HCEC 1CT (cell line): ENCODE measurements around the gene FADS6.
A peak's percentile ranks its signal among the peaks of the same experiment; 100 is the strongest.
"Not testable (repeated sequence)": the region's sequence is repeated elsewhere in the genome, so short reads cannot be mapped to it uniquely, and the experiment has no call there.

Source experiments
- DNase-seq: peaks from one replicate; pipeline ENCODE4 v3.0.0-alpha.2; 2017

FADS6 gene

DNA sequence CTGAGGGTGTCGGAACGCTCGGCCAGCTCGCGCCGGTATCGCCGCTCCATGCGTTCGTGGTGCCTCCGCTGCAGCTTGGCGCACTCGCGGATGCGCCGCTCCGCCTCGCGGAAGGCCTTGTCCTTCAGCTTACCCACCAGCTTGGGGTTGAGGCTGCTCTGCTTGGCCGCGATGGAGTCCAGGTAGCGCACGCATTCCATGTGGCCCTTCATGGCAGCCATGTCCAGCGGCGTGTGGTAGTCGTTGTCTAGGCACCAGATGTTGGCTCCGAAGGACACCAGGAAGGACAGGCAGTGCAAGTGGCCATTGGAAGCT, 26.8 kb upstream of the FADS6 start:
- DNase-seq, result no peak

DNA sequence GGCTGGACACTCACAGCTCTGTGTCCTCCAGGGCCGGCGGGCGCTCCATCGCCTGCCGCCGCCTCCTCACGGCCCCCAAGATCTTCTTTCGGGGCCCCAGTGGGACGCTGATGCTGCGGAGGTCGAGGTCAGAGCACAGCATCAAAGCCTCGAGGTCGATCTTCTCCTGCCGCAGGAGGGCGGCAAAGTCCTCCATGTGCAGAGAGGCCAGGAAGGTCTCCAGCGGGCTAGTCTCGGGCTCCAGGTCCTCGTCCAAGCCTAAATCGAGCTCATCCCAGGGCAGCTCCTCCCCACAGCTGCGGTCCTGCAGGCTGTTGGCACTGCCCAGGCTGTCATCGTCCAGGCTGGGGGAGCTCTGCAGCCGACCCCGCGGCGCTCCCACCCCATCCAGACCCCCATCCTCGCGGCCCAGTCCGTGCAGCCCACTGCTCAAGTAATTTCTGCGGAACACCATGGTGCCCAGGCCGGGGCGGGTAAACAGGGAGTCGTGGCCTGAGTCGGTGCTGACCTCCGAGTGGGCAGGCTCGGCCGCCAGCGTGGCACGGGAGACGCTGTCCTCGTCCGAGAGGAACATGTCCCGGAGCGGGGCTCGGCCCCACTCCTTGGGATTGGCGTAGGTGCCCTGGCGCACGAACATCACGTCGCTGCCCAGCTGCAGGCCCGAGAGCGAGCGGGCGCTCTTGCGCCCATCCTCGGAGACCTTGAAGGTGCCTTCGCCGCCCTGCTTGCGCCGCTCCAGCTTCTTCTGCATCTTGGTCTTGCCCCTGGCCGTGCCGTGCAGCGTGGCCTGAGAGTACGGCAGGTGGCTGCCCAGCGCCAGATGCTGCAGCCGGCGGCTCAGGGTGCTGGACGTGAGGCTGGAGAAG, 26.2 kb upstream of the FADS6 start:
- DNase-seq, result peak; percentile 36

DNA sequence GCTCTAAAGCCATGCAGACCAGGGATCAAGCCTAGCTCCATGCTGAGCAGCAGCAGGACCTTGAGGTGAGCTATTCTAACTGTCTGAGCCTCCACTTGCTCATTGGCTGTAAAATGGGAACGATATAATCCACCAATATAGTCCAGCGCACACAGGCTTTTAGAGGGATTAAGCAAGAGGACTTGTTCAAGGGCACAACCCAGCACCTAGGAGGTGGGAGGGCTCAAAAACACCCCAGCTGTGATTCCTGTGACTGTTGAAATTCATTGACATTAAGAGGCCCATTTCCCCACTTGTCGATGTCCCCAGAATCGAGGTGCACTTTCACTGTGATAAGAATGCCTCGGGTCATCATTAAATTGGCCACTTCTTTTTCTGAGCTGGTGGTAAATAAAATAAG, 25.5 kb upstream of the FADS6 start:
- no peak for DNase-seq

DNA sequence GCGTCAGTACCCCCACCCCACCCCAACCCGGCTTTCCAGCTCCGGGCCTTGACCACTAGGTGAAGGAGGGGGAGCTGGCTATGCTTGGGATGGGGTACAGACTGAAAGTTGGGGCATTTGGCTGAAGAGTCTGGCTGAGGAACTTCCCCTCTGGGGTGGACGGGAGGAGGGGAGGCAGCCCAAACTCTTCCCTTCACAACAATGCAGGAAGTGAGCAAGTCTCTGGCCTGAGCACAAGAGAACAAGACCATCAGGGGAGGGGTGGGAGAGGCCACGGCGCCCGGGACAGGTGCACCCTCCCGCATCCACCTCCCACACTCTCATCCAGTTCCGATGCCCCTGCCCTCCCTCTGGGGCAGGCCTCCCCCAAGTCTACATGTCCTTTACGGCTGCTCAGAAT, 24.0 kb upstream of the FADS6 start:
- DNase-seq, result no peak

DNA sequence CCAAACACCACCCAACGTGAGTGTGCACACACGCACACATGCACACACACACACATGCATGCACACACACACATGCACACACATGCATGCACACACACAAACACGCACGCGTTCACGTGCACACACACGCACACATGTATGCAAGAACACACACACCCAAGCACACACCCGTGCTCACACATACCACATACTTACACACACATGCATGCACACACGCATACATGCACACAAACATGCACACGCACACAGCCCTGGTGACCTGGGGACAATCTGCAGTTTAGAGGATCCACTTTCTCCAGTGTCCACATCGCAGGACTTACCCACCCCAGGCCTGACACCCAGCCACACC, 23.4 kb upstream of the FADS6 start:
- no peak for DNase-seq

DNA sequence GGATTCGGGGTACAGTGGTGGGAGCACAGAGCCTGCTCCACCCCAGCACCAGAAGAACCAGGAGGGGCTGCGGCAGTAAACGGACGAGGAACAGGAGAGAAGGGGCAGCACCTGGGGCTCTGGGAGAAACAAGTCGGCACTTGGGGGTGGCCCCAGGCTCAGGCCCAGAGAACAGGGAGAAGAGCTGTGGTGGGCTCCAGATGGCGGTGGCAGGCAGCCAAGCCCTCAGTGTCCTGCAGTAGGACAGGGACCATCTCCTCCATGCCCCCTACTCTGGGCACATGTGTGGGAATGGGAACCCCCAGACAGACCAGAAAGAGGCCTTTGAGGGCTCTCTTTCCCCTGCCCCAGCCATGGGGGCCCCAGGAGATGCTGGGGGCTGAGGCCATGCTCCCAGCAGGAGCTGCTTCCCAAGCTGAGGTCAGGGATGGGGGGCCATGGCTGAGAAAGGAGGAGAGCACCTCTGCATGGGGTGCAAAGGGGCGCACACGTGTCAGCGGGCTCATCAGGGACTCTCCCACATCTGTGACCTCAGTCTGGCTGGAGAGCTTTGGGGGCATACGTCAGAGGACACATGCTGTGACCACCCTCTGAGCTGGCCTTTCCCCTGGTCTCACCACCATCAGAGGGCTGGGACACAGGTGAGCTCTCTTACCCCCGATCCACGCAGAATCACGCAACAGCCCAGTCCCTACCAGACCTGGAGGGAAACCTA, 22.9 kb upstream of the FADS6 start:
- DNase-seq, result no peak

DNA sequence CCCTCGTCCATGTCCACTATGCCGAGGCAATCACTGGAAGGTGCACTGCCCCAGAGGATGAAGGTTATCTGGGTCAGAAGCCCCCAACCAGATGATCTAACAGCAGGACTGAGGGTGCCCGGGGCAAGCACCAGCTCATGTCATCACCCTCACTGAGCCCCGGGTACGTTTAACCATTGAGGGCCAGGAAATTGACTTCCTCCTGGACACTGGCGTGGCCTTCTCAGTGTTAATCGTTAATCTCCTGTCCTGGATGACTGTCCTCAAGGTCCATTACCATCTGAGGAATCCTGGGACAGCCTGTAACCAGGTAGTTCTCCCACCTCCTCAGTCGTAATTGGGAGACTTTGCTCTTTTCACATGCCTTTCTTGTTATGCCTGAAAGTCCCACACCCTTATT, 18.0 kb upstream of the FADS6 start:
- not testable (repeated sequence) for DNase-seq

DNA sequence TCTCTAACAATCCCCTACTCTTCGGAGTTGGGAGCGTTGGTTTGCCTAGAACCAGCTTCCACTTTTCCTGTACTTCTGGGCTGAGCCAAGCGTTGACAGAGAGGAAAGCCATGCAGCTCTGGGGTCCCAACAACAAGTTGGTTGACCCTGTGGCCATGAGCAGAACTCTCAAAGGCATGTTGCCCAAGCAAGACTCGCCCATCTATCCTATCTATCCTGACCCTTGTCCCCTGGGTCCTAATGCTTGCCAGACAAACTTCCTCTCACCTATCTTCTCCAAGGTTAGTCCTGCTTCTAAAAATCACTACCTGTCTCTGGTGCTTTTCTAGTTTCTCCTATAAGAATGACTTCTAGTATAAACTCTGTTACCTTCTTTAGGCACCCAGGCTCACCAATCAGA, 15.7 kb upstream of the FADS6 start:
- not testable (repeated sequence) for DNase-seq

DNA sequence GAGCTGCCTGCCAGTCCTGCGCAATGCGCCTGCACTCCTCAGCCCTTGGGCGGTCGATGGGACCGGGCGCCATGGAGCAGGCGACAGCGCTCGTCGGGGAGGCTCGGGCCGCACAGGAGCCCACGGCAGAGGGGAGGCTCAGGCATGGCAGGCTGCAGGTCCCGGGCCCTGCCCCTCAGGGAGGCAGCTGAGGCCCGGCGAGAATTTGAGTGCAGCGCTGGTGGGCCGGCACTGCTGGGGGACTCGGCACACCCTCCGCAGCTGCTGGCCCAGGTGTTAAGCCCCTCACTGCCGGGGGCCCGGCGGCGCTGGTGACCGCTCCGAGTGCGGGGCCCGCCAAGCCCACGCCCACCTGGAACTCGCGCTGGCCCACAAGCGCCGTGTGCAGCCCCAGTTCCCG, 13.6 kb upstream of the FADS6 start:
- DNase-seq, result no peak

DNA sequence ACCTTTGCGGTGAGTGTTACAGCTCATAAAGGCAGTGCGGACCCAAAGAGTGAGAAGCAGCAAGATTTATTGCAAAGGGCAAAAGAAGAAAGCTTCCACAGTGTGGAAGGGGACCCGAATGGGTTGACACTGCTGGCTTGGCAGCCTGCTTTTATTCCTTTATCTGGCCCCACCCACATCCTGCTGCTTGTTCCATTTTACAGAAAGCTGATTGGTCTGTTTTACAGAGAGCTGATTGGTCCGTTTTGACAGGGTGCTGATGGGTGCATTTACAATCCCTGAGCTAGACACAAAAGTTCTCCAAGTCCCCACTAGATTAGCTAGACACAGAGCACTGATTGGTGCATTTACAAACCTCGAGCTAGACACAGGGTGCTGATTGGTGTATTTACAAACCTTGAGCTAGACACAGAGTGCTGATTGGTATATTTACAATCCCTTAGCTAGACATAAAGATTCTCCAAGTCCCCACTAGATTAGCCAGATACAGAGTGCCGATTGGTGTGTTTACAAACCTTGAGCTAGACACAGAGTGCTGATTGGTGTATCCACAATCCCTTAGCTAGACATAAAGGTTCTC, 12.9 kb upstream of the FADS6 start:
- DNase-seq, result not testable (repeated sequence)

DNA sequence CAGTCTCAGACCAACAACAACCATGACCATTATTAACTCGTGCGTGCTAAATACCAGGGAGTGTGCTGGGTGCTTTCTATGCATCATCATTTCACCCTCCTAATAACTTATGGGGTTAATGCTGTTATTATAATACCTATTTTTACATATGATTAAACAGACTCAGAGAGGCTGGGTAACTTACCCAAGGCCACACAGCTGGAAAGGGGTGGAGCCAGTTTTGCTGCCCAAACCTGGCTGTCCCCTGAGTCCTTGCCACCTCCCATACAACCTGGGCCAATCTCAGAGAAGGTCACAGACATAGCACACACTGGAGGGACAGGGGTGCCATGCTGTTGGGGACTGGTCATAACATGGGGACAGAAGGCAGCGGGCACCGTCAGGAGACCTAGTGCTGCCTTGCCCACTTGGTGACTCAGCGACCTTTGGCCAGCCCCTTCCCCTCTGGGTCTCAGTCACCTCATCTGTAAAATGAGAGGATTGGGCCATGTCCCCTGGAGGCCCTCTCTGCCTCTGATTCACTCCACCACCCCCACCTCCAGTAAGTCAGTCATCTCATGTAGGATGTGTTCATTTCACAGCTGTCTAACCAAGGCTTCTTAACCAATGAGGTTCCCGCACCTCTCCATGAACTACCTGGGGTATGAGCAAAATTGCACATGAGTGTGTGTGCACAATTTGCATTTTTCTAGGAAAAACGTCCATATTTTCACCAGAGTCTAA, 11.4 kb upstream of the FADS6 start:
- no peak for DNase-seq

DNA sequence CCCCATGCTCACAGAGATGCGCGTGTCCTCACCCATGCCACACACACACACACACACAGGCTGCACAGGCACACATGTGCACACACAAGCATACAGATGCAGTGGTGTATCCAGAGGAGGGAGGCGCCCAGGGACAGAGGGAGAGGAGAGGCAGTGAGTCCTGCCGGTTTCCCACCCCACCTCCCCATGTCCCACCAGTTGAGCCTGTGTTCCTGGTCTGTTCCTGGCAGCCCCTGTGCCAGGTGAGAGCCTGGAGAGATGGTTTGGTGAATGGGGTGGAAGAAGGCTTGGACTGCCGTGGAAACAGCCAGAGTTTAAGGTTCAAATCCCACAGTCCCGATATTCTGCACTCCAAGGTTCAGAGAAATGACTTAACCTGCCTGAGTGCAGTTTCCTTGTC, 10.2 kb upstream of the FADS6 start:
- DNase-seq, result no peak

DNA sequence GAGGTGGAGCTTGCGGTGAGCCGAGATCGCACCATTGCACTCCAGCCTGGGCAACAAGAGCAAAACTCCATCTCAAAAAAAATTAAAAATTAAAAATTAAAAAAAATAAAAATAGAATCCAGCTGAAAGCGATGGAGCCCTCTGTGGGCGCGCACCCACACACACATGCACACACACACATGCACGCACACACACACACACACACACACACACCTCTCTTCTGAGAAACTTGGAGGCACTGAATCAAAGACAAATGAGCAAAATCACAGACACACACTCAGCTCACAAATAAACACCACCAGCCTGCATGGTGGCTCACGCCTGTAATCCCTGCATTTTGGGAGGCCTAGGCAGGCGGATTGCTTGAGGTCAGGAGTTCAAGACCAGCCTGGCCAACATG, 9.6 kb upstream of the FADS6 start:
- DNase-seq, result no peak

DNA sequence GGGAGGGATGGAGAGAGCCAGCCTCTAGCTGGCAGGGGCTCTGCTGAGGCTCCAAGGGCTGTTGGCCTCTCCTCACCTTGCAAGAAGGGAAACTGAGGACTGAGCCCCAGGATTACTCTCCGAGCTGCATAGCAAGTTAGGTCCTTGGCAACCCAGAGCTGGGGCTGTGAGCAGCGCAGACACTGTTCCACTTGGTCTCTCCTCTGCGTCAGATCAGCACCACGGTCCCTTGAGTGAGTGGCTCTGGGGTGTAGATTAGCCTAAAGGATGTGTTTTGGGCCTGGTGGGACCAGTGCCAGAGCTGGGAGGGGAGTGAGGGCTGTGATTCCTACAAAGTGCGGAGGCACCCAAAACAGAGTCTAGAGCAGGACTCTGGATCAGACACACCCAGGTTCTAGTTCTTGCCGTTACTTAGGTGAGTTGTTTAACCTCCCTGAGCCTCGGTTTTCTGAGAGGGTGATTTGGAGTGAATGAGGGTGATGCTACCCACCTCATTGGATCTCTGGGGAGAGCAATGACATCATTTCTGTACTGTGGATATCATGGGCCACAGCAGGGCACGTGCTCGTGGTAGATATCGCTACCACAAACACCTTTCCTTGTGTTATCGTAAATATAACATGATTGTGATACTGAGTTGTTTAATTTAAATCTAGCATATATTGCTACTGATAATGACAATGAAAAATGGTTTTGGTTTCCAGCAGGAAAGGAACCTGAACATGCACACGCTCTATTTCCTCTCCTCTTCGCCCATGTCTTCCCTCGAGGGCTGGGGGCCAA, 8.1 kb upstream of the FADS6 start:
- DNase-seq, result no peak

DNA sequence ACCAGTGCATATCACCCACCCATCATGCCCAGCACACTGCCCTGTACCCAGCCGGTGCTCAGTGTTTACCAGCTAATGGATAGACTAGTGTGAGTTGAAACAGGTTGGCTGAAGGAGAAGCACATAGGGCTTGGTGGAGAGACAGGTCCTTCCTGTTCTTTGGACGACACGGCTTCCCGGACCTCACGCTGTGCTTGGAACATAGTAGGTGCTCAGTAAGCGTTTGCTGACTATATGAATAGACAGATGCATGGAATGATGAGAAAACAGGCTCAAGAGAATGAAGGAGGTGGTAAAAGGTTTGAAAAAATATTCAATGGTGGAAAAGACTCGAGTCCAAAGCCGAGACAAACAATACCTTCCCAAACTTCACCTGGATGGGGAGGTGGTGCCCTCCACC, 6.8 kb upstream of the FADS6 start:
- DNase-seq, result no peak

DNA sequence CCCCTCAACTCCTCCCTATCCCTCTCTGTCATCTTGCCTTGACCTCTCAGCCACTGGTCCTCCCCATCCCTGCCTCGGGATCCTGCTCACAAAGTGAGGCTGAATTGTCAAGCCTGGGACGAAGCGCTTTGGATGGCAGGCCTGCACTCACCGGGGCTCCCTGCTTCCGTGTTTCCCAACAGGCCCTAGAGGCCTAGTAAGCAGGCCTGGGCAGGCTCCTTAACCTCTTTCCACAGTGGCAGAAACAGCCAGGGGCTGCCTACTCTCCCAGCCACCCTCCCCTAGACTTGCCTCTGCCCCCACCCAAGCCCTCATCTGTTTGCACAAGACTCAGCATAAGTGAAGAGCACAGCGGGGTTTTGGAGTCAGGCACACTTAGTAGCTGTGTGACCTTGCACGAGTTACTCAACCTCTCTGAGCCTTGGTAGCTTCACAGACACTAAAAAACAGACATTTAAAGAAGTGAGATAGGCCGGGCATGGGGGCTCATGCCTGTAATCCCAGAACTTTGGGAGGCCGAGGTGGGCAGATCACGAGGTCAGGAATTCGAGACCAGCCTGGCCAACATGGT, 5.0 kb upstream of the FADS6 start:
- DNase-seq, result no peak

DNA sequence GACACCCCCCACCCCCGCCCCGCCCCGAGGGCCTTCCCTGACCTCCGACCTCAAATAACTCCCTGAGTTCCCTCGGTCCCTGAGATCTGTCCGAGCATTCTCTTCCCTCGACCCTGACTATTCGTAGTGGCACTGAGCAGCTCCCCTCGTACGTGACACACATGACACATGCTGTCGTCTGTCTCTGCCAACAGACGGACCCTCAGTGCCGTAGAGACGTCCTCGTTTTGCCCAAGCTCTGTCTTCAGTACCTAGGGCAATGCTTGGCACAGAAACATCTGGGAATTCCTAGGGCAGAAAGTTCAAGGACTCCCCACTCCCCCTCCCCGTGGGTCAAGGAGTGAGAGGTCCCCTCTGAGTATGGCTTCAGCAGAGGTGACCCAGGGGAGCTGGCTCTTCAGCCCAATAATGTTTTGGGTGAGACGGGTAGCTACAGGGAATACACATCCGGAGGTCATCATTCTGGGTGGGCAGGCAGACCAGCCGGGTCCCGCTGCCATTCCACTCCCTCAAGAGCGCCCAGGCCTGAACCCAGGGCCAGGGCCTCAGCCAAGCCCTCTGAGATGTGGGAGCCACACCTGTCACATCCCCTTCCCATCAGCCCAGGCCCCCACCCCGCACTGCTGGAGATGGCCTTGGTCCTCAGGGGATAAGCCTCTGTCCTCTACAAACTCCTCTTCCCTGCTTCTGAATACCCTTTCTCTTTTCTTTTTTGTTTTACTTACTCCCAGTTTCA, 671 bp upstream of the FADS6 start:
- no peak for DNase-seq

DNA sequence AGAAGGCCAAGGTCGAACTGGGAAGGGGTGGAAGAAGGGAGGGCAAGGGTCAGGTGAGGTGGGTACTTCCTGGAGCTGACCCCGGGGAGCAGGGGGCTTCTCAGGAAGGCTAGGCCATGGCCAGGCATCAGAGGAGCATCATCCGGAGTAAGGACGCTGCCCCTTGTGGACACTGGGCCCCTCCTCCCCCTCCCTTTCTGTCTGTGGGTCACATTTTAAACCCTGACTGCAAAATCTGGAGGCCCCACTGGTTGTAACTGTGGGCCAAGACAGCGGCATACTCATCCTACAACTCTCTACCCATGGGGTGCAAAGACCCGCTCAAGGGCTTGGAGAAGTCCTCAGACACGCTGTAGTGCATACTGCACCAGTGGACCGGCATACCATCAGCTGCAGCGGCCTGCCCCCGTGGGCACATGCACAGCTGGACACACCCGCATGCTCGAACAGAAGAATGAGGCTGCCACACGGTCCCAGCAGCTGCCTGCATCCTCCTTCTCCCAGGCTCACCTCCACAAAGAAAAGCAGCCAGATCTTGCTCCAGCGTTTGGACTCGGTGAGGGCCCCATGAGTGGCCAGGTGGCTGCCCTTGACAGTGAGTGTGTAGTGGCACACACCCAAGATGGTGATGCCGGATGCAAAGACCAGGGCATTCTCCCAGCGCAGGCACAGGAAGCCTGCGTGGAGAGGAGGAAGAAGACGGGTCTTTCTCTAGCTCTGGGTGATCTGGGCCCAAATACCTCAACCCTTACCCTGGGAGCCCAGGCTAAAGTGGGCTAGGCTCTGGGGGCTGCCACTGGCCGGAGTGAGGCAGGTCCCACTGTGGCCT, 1.2 kb downstream of the FADS6 start:
- no peak for DNase-seq

DNA sequence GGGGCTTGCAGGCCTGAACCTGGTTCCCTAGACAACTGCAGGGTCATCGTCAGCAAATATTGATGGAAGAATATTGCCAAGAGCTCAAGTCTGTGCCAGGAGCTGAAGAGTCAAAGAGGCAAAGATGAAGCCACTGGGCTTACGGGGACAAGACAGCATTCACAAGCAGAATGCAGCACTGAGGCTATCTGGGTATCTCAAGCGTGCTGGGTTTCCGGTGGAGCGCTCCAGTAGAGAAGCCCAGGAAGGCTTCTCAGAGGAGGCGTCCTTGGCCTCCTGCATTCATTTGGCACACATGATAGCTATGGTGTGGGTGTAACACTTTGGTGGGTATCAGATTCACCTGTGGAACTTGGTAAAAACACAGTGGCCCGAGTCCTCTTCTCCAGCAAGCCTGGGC, 2.9 kb downstream of the FADS6 start:
- no peak for DNase-seq

DNA sequence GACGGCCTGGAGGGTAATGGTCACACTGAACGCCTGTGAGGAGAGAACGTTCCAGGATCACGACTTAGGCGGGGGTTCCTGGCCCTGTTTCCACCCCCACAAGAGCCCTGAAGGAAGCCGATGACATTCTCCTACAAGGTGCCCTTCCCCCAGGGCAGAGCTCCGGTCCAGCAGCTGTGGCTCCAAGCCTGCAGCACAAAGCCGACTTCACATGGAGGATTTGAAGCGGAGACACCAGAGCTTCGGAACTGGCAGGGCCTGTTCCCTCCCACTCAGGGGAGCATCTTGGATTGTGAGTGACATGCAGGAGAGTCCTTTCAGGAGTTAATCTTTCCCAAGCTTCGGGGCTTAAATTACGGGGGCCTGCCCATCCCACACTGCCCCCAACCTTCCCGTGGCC, 5.0 kb downstream of the FADS6 start:
- DNase-seq, result no peak

DNA sequence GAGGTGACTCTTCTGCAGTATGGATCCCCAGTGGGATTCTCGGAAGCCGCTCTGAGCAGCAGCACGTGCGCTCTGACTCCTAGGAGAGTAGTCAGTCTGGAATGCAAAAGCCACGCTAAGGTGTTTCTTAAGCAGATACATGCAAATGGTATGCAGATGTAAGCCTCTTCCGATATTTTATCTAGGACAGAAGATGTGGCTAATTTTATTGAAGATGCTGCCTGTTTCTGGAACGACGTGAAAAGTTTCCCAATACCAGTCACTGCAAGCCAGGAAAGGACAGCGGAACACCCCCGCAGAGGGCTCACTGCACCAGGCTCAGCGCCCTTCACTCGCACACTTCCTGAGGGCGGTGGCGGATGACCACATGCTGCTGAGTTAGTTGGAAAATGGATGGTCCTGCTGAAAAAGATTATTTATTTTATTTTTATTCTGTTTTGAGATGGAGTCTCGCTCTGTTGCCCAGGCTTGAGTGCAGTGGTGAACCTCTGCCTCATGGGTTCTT, 10.1 kb downstream of the FADS6 start:
- DNase-seq, result no peak
